ENCODE data around the gene ZC3H7A.

The ZC3H7A gene

DNA sequence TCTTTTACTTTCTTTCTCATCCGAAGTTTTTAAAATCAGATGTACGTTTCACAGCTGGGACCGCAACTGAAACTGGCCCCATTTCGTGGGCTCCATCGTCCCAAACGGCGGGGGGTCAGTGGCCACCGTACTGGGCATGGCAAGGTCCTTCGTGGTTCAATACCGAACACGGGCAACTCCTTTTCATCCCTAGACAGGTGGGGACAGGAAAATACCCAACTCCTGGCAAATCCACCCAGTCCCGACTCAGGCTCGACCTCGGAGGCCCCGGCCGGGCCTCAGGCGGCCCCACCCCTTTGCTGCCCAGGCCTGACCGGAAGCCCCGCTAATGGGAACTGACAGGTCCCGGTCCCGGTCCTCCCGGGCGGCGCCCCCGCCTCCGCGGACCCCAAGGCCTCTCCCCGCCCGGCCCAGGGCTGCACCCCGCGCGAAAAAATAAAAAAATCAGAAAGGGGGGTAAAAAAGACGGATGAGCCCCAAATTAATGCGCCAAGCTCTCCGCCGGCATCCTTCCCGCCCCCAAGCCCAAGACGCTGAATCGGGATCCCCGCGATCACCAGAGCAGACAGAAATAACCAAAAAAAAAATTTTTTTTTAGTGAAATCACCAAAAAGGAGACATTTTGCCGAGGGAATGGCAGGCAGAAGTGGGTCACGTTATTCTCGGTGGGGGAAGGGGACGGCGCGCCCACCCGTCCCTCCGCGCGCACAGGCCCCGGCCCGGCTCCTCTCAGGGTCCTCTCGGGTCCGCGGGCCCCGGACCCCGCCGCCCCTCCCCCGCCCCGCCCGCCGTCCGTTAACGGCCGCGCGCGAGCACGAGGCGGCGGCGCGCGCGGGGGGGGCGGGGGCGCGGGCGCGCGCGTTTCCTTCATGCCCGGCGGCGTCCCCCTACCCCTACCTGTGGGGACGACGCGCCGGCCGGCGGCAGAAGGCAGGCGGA lies 562 bp downstream of the ZC3H7A start:
- H3K27ac ChIP-seq (ENCODE audit: low read length): peak overlapping the region; percentile 77
- no peaks in the 10 kb centered on the region for H3K9me2 ChIP-seq (replicated peaks; ENCODE audit: insufficient read depth, low read length)
- H4K20me1 ChIP-seq (ENCODE audit: insufficient read depth, low read length): peaks cover 16% of the 10 kb centered on the region
- H3K4me2 ChIP-seq (ENCODE audit: low read depth, low read length): peak overlapping the region; percentile 95
- H3K79me2 ChIP-seq (ENCODE audit: low read length): peaks cover 81% of the 10 kb centered on the region
- no peaks in the 10 kb centered on the region for H3K9me3 ChIP-seq (replicated peaks; ENCODE audit: insufficient read depth, low read length)
- peaks cover 27% of the 10 kb centered on the region for H3F3A ChIP-seq (ENCODE audit: insufficient read depth, low read length)
- no peaks in the 10 kb centered on the region for H3K27me3 ChIP-seq (replicated peaks; ENCODE audit: insufficient read depth, low read length)
- H3K36me3 ChIP-seq (replicated peaks; ENCODE audit: insufficient read depth, low read length): no peaks in the 10 kb centered on the region; the same call in 1 of the 2 replicates
- H3K4me1 ChIP-seq (ENCODE audit: low read length): peaks cover 20% of the 10 kb centered on the region
- peak overlapping the region; percentile 96 for H3K9ac ChIP-seq (ENCODE audit: low read length)
- H2AFZ ChIP-seq (ENCODE audit: low read length): 0 out of 2 replicates have a peak overlapping the region, but pooled peaks have one; percentile 16
- peak overlapping the region; percentile 82 for H3K4me3 ChIP-seq (ENCODE audit: low read length)
- TF ChIP-seq EZH2phosphoT487 (IDR thresholded peaks at IDR 0.05; ENCODE audit: low read length): no peak
- no peak for TF ChIP-seq EZH2 (optimal IDR thresholded peaks at IDR 0.05; ENCODE audit: low read depth, low read length)
- TF ChIP-seq, protein P1, sequence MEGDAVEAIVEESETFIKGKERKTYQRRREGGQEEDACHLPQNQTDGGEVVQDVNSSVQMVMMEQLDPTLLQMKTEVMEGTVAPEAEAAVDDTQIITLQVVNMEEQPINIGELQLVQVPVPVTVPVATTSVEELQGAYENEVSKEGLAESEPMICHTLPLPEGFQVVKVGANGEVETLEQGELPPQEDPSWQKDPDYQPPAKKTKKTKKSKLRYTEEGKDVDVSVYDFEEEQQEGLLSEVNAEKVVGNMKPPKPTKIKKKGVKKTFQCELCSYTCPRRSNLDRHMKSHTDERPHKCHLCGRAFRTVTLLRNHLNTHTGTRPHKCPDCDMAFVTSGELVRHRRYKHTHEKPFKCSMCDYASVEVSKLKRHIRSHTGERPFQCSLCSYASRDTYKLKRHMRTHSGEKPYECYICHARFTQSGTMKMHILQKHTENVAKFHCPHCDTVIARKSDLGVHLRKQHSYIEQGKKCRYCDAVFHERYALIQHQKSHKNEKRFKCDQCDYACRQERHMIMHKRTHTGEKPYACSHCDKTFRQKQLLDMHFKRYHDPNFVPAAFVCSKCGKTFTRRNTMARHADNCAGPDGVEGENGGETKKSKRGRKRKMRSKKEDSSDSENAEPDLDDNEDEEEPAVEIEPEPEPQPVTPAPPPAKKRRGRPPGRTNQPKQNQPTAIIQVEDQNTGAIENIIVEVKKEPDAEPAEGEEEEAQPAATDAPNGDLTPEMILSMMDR (IDR thresholded peaks at IDR 0.05; ENCODE audit: low read length): no peak
- DNase-seq: peak; percentile 40

DNA sequence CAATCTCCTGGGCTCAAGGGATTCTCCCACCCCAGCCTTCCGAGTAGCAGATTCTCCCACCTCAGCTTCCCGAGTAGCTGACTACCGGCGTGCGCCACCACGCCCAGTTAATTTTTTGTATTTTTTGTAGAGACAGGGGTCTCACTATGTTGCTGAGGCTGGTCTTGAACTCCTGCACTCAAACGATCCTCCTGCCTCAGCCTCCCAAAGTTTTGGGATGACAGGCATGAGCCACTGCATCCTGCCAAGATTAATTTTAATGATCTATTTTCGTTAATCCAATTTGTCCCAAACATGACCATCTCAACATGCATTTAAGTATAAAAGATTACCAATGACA lies 1.2 kb downstream of the ZC3H7A start:
- no peaks in the 10 kb centered on the region for H3K9me3 ChIP-seq (replicated peaks; ENCODE audit: insufficient read depth, low read length)
- no peaks in the 10 kb centered on the region; the same call in 1 of the 2 replicates for H3K36me3 ChIP-seq (replicated peaks; ENCODE audit: insufficient read depth, low read length)
- H3K9me2 ChIP-seq (replicated peaks; ENCODE audit: insufficient read depth, low read length): no peaks in the 10 kb centered on the region
- TF ChIP-seq EZH2phosphoT487 (IDR thresholded peaks at IDR 0.05; ENCODE audit: low read length) (no peak), EZH2 (optimal IDR thresholded peaks at IDR 0.05; ENCODE audit: low read depth, low read length) (no peak)
- TF ChIP-seq, protein P1 (IDR thresholded peaks at IDR 0.05; ENCODE audit: low read length): no peak
- no peak for DNase-seq
- peaks cover 87% of the 10 kb centered on the region for H3K79me2 ChIP-seq (ENCODE audit: low read length)
- peak overlapping the region; percentile 77; the same call in 1 of the 2 replicates for H3K27ac ChIP-seq (ENCODE audit: low read length)
- peak overlapping the region; percentile 95 for H3K4me2 ChIP-seq (ENCODE audit: low read depth, low read length)
- peaks cover 16% of the 10 kb centered on the region for H4K20me1 ChIP-seq (ENCODE audit: insufficient read depth, low read length)
- no peaks in the 10 kb centered on the region for H3K27me3 ChIP-seq (replicated peaks; ENCODE audit: insufficient read depth, low read length)
- peaks cover 20% of the 10 kb centered on the region for H3K4me1 ChIP-seq (ENCODE audit: low read length)
- peak overlapping the region; percentile 82 for H3K4me3 ChIP-seq (ENCODE audit: low read length)
- H3F3A ChIP-seq (ENCODE audit: insufficient read depth, low read length): peaks cover 27% of the 10 kb centered on the region
- no peak overlapping the region for H2AFZ ChIP-seq (ENCODE audit: low read length)
- H3K9ac ChIP-seq (ENCODE audit: low read length): peak overlapping the region; percentile 96

- peak overlapping the region; percentile 82; the same call in 1 of the 2 replicates for H3K4me3 ChIP-seq (ENCODE audit: low read length)
- H4K20me1 ChIP-seq (ENCODE audit: insufficient read depth, low read length): peaks cover 16% of the 10 kb centered on the region
- H3K27ac ChIP-seq (ENCODE audit: low read length): no peak overlapping the region; the same call in 1 of the 2 replicates
- H3K36me3 ChIP-seq (replicated peaks; ENCODE audit: insufficient read depth, low read length): no peaks in the 10 kb centered on the region; the same call in 1 of the 2 replicates
- no peak overlapping the region; the same call in 1 of the 2 replicates for H3K9ac ChIP-seq (ENCODE audit: low read length)
- H3K27me3 ChIP-seq (replicated peaks; ENCODE audit: insufficient read depth, low read length): no peaks in the 10 kb centered on the region
- no peaks in the 10 kb centered on the region for H3K9me2 ChIP-seq (replicated peaks; ENCODE audit: insufficient read depth, low read length)
- peaks cover 20% of the 10 kb centered on the region for H3K4me1 ChIP-seq (ENCODE audit: low read length)
- peaks cover 93% of the 10 kb centered on the region for H3K79me2 ChIP-seq (ENCODE audit: low read length)
- H3F3A ChIP-seq (ENCODE audit: insufficient read depth, low read length): peaks cover 27% of the 10 kb centered on the region
- no peak overlapping the region for H2AFZ ChIP-seq (ENCODE audit: low read length)
- H3K9me3 ChIP-seq (replicated peaks; ENCODE audit: insufficient read depth, low read length): no peaks in the 10 kb centered on the region
- TF ChIP-seq, protein P1 (IDR thresholded peaks at IDR 0.05; ENCODE audit: low read length): no peak
- TF ChIP-seq EZH2 (optimal IDR thresholded peaks at IDR 0.05; ENCODE audit: low read depth, low read length): no peak
- no peak for TF ChIP-seq EZH2phosphoT487 (IDR thresholded peaks at IDR 0.05; ENCODE audit: low read length)
- no peak for DNase-seq
- peak overlapping the region; percentile 95; the same call in 1 of the 2 replicates for H3K4me2 ChIP-seq (ENCODE audit: low read depth, low read length)
These were observed 1.8 kb downstream of the ZC3H7A start for GRCh38 chr16:11794996-11795886.
